IMR-90 (cell line): ENCODE measurements around the gene CD164L2. TPM values are rescaled to one million over a fixed set of nuclear protein-coding genes. Genes with fewer than 3 reads are reported as not detected.

Experiments
- ATAC-seq: fragments of 200-7000 bp; cut with Tn5 transposase; 2 replicates; pipeline ENCODE4 v1.9.1; 2020; ENCODE audit warnings: low read depth, mild to moderate bottlenecking, moderate library complexity
- BruUV-seq: library from RNA; stranded (reverse); fragments of 400-500 nt; replicated peaks from 2 replicates; lab custom pipeline; 2021; lab: Mats Ljungman, UMichigan
- CTCF ChIA-PET: fragments of 300-600 bp; formaldehyde crosslinking; extraction: SDS; loops from one replicate; lab custom pipeline; 2021; ENCODE audit warnings: antibody characterized with exemption; lab: Yijun Ruan, JAX
- POLR2A ChIA-PET: fragments of 300-600 bp; sonication (Branson Sonifier 250); formaldehyde crosslinking; loops from one replicate; lab custom pipeline; 2022; ENCODE audit warnings: antibody characterized with exemption; ENCODE audit not compliant: unreplicated experiment; lab: Charles Lee
- DNase-seq: peaks from one replicate; pipeline ENCODE4 v3.0.0; 2013
- H2AFZ ChIP-seq: replicated peaks from 2 replicates; pipeline ENCODE3; 2013; ENCODE audit warnings: low read length, mild to moderate bottlenecking; ENCODE audit not compliant: poor library complexity
- H2AK5ac ChIP-seq: 2 replicates; pipeline ENCODE4 v1.6.1; 2013; ENCODE audit warnings: low read depth, low read length, inconsistent platforms
- H2AK9ac ChIP-seq: replicated peaks from 2 replicates; pipeline ENCODE3; 2013; ENCODE audit warnings: mild to moderate bottlenecking, low read depth, low read length, moderate library complexity; ENCODE audit not compliant: poor library complexity
- H2BK120ac ChIP-seq: 2 replicates; pipeline ENCODE4 v1.6.1; 2013; ENCODE audit warnings: low read depth, low read length, inconsistent platforms
- H2BK15ac ChIP-seq: 3 replicates; pipeline ENCODE4 v1.6.1; 2013; ENCODE audit warnings: low read depth, low read length, inconsistent platforms
- H2BK20ac ChIP-seq: 2 replicates; pipeline ENCODE4 v1.6.1; 2013; ENCODE audit warnings: low read depth, mild to moderate bottlenecking, inconsistent platforms, low read length, moderate library complexity
- H2BK5ac ChIP-seq: 2 replicates; pipeline ENCODE4 v1.6.1; 2013; ENCODE audit warnings: mild to moderate bottlenecking, low read depth, low read length, inconsistent platforms; ENCODE audit not compliant: poor library complexity, severe bottlenecking
- H3K14ac ChIP-seq: replicated peaks from 2 replicates; pipeline ENCODE4 v1.6.1; 2013; ENCODE audit warnings: low read depth, low read length, inconsistent platforms
- H3K18ac ChIP-seq: 2 replicates; pipeline ENCODE4 v1.6.1; 2013; ENCODE audit warnings: low read depth, low read length, control low read depth
- H3K23ac ChIP-seq: 2 replicates; pipeline ENCODE4 v1.6.1; 2013; ENCODE audit warnings: low read depth, low read length, inconsistent platforms
- H3K27ac ChIP-seq: 2 replicates; pipeline ENCODE4 v1.5.1; 2013; ENCODE audit warnings: mild to moderate bottlenecking, control low read depth, low read length; ENCODE audit not compliant: insufficient read depth
- H3K27me3 ChIP-seq: 2 replicates; pipeline ENCODE4 v1.6.1; 2013; ENCODE audit warnings: low read length; ENCODE audit not compliant: control insufficient read depth, insufficient read depth
- H3K36me3 ChIP-seq: 2 replicates; pipeline ENCODE4 v1.6.1; 2013; ENCODE audit warnings: low read length, mixed read lengths; ENCODE audit not compliant: control insufficient read depth, insufficient read depth
- H3K4ac ChIP-seq: 2 replicates; pipeline ENCODE4 v1.6.1; 2013; ENCODE audit warnings: low read depth, low read length, inconsistent platforms
- H3K4me1 ChIP-seq: 2 replicates; pipeline ENCODE4 v1.6.1; 2013; ENCODE audit warnings: low read length, mixed read lengths; ENCODE audit not compliant: control insufficient read depth, insufficient read depth
- H3K4me2 ChIP-seq: 2 replicates; pipeline ENCODE4 v1.6.1; 2013; ENCODE audit warnings: low read depth, mild to moderate bottlenecking, control low read depth, low read length, moderate library complexity
- H3K4me3 ChIP-seq: 2 replicates; pipeline ENCODE4 v1.5.1; 2013; ENCODE audit warnings: low read depth, mild to moderate bottlenecking, control low read depth, low read length, moderate library complexity; ENCODE audit not compliant: insufficient read depth
- H3K56ac ChIP-seq: 2 replicates; pipeline ENCODE4 v1.6.1; 2013; ENCODE audit warnings: low read length, inconsistent platforms; ENCODE audit not compliant: insufficient read depth; ENCODE audit errors: extremely low read depth
- H3K79me1 ChIP-seq, 2 experiments: 2 replicates each; pipeline ENCODE4 v1.6.1; 2013; ENCODE audit warnings: low read length in 2 of 2, inconsistent platforms in 1 of 2, low read depth in 1 of 2
- H3K9ac ChIP-seq: 2 replicates; pipeline ENCODE4 v1.6.1; 2013; ENCODE audit warnings: low read depth, low read length, control low read depth
- H3K9me1 ChIP-seq: 2 replicates; pipeline ENCODE4 v1.6.1; 2013; ENCODE audit warnings: low read length, inconsistent platforms; ENCODE audit not compliant: insufficient read depth
- H3K9me3 ChIP-seq: 2 replicates; pipeline ENCODE4 v1.6.1; 2013; ENCODE audit warnings: low read length; ENCODE audit not compliant: control insufficient read depth, insufficient read depth
- H4K20me1 ChIP-seq: 2 replicates; pipeline ENCODE4 v1.6.1; 2013; ENCODE audit warnings: low read length, inconsistent platforms; ENCODE audit not compliant: insufficient read depth
- H4K5ac ChIP-seq: 2 replicates; pipeline ENCODE4 v1.6.1; 2013; ENCODE audit warnings: mild to moderate bottlenecking, low read depth, low read length, control low read depth
- H4K8ac ChIP-seq, 2 experiments: 2 replicates each; pipeline ENCODE4 v1.6.1; 2013; ENCODE audit warnings: low read depth in 2 of 2, low read length in 2 of 2, control low read depth in 1 of 2, inconsistent platforms in 1 of 2
- H4K91ac ChIP-seq: 2 replicates; pipeline ENCODE4 v1.6.1; 2013; ENCODE audit warnings: low read depth, low read length, inconsistent platforms; ENCODE audit not compliant: insufficient read depth
- BHLHE40 ChIP-seq: fragments of 150-350 bp; IDR thresholded peaks from 2 replicates; pipeline ENCODE4 v1.6.1; 2016; ENCODE audit warnings: mild to moderate bottlenecking, low read depth, low read length
- CEBPB ChIP-seq: IDR thresholded peaks from 2 replicates; pipeline ENCODE4 v1.6.1; 2012; ENCODE audit warnings: low read depth, low read length, improper control_type of control experiment
- CHD1 ChIP-seq: IDR thresholded peaks from 2 replicates; pipeline ENCODE4 v1.6.1; 2012; ENCODE audit warnings: low read depth, low read length, improper control_type of control experiment
- CTCF ChIP-seq: conservative IDR thresholded peaks from 2 replicates; pipeline ENCODE4 v1.5.1; 2012; ENCODE audit warnings: mild to moderate bottlenecking, low read depth, low read length, improper control_type of control experiment
- ELK1 ChIP-seq: fragments of 150-350 bp; IDR thresholded peaks from 2 replicates; pipeline ENCODE4 v1.6.1; 2016; ENCODE audit warnings: low read depth, mild to moderate bottlenecking, low read length, moderate library complexity, borderline replicate concordance
- FOS ChIP-seq: fragments of 150-350 bp; IDR thresholded peaks from 2 replicates; pipeline ENCODE4 v1.6.1; 2016; ENCODE audit warnings: low read depth, low read length
- MAFK ChIP-seq: IDR thresholded peaks from 2 replicates; pipeline ENCODE4 v1.6.1; 2012; ENCODE audit warnings: low read depth, low read length, improper control_type of control experiment
- MAZ ChIP-seq: IDR thresholded peaks from 2 replicates; pipeline ENCODE4 v1.6.1; 2012; ENCODE audit warnings: low read depth, mild to moderate bottlenecking, low read length, improper control_type of control experiment, moderate library complexity, borderline replicate concordance
- MXI1 ChIP-seq: IDR thresholded peaks from 2 replicates; pipeline ENCODE4 v1.6.1; 2012; ENCODE audit warnings: low read depth, mild to moderate bottlenecking, low read length, moderate library complexity, borderline replicate concordance
- NFE2L2 ChIP-seq: fragments of 150-350 bp; IDR thresholded peaks from 2 replicates; pipeline ENCODE4 v1.6.1; 2016; ENCODE audit warnings: low read depth, mild to moderate bottlenecking, low read length
- POLR2A ChIP-seq: IDR thresholded peaks from 2 replicates; pipeline ENCODE4 v1.6.1; 2012; ENCODE audit warnings: mild to moderate bottlenecking, low read depth, low read length
- RAD21 ChIP-seq: IDR thresholded peaks from 2 replicates; pipeline ENCODE4 v1.6.1; 2012; ENCODE audit warnings: low read length, improper control_type of control experiment
- RCOR1 ChIP-seq: IDR thresholded peaks from 2 replicates; pipeline ENCODE4 v1.6.1; 2012; ENCODE audit warnings: mild to moderate bottlenecking, low read length, improper control_type of control experiment; ENCODE audit not compliant: insufficient replicate concordance
- RFX5 ChIP-seq: IDR thresholded peaks from 2 replicates; pipeline ENCODE4 v1.8.0; 2012; ENCODE audit warnings: low read depth, mild to moderate bottlenecking, low read length, moderate library complexity
- SMC3 ChIP-seq: fragments of 150-350 bp; IDR thresholded peaks from 2 replicates; pipeline ENCODE4 v1.6.1; 2016; ENCODE audit warnings: low read depth, mild to moderate bottlenecking, antibody characterized with exemption, low read length, moderate library complexity
- USF2 ChIP-seq: fragments of 150-350 bp; IDR thresholded peaks from 2 replicates; pipeline ENCODE4 v1.6.1; 2017; ENCODE audit warnings: mild to moderate bottlenecking, antibody characterized with exemption, low read length, low read depth
- WGBS, 2 experiments: methylation state at CpG; one replicate each; pipeline versions ENCODE4 v1.1.5 to v1.1.7; 2013; ENCODE audit warnings: missing lambda C conversion rate in 2 of 2; ENCODE audit not compliant: insufficient read length in 1 of 2; ENCODE audit errors: extremely low coverage in 2 of 2; 5-methylcytosine and 5-hydroxymethylcytosine counted together
- dilution Hi-C: fragments of 300-500 bp; cut with HindIII; formaldehyde crosslinking; loops from one replicate; pipeline ENCODE4 v1.14.3; 2018; ENCODE audit warnings: low sequenced_read_pairs; ENCODE audit not compliant: unreplicated experiment
- in situ Hi-C: fragments of 300-500 bp; cut with MboI; formaldehyde crosslinking; loops from 3 replicates; pipeline ENCODE4 v1.14.3; 2019; ENCODE audit warnings: low sequenced_read_pairs, inconsistent platforms, mixed read lengths
- intact Hi-C: fragments of 100-400 bp; cut with micrococcal nuclease; formaldehyde crosslinking; loops from 2 replicates; pipeline ENCODE4 v1.10.0; 2022
- polyA plus RNA-seq, 3 experiments: library from polyadenylated mRNA; depleted of rRNA; stranded (reverse); fragments of >200 nt; gene quantifications; 2 replicates each; pipeline ENCODE4 v1.2.3, GENCODE V29; 2012; ENCODE audit warnings: low replicate concordance in 1 of 3
- total RNA-seq: library from RNA; depleted of rRNA; stranded (reverse); fragments of >200 nt; gene quantifications from 2 replicates; pipeline ENCODE4 v1.2.3, GENCODE V29; 2012

Gene CD164L2
- total and polyA plus RNA-seq, 2 of the 4 experiments (the other 2 are of a cell fraction): not detected

GRCh38 chr1:27413004-27413403 is 29.9 kb upstream of the CD164L2 start:
- Histone ChIP-seq H4K20me1 (no peaks in the 10 kb centered on the region), H2BK20ac (no peak overlapping the region), H2AK9ac (no peak overlapping the region), H2AK5ac (no peak overlapping the region), H2AFZ (no peak overlapping the region), H3K27ac (no peak overlapping the region), H3K18ac (no peak overlapping the region), H3K79me1 (peaks cover 40 to 54% of the 10 kb centered on the region in 2 experiments), H3K23ac (no peak overlapping the region), H3K36me3 (peaks cover 66% of the 10 kb centered on the region), H3K9ac (no peak overlapping the region), H3K27me3 (no peaks in the 10 kb centered on the region), H3K9me3 (no peaks in the 10 kb centered on the region), H3K9me1 (peaks cover 8% of the 10 kb centered on the region; the same call in 1 of the 2 replicates), H3K4me2 (no peak overlapping the region), H2BK5ac (no peak overlapping the region), H4K5ac (no peak overlapping the region), H3K4me3 (no peak overlapping the region), H3K4ac (no peak overlapping the region), H2BK15ac (no peak overlapping the region), H3K56ac (no peak overlapping the region), H2BK120ac (no peak overlapping the region), H4K8ac (no peak overlapping the region), H3K14ac (no peak overlapping the region), H4K91ac (no peak overlapping the region), H3K4me1 (peaks cover 3% of the 10 kb centered on the region)
- no peak for TF ChIP-seq BHLHE40
- TF ChIP-seq SMC3: no peak
- TF ChIP-seq NFE2L2: no peak
- TF ChIP-seq MXI1: no peak
- TF ChIP-seq ELK1: no peak
- TF ChIP-seq MAFK: no peak
- no peak for TF ChIP-seq CHD1
- TF ChIP-seq POLR2A: no peak
- TF ChIP-seq USF2: no peak
- no peak for TF ChIP-seq RAD21
- no peak for TF ChIP-seq CEBPB
- no peak for TF ChIP-seq CTCF
- no peak for TF ChIP-seq RCOR1
- TF ChIP-seq RFX5: no peak
- no peak for TF ChIP-seq FOS
- TF ChIP-seq MAZ: no peak
- intact Hi-C loops (no loop called here), dilution Hi-C loops (no loop called here), in situ Hi-C loops (loop anchor here (10.0 kb wide), 1 partner anchor 252 kb away; no protein-coding TSS in a partner anchor)
- 80% methylated on average over 1 of the region's 4 CpGs; no CpG with 5 or more reads in 1 of the 2 experiments for WGBS, 2 experiments
- no peak for ATAC-seq
- no peak for DNase-seq
- CTCF ChIA-PET: interaction anchor here (1.5 kb wide), 1 partner anchor 11 kb away, joined by 3 read pairs; no protein-coding TSS in a partner anchor
- BruUV-seq: no TSS peak
- POLR2A ChIA-PET: no interaction called here
